Transverse colon (tissue), 4 donors: ENCODE results near the gene MAP3K8.

Experiments used
- EP300 ChIP-seq: sonication (generic); formaldehyde crosslinking; IDR thresholded peaks from one replicate; pipeline ENCODE4 v1.6.1; 2017; ENCODE audit warnings: antibody characterized with exemption, low read depth
- POLR2A ChIP-seq: fragments of 450-650 bp; IDR thresholded peaks from one replicate; pipeline ENCODE4 v1.6.1; 2016; ENCODE audit warnings: antibody characterized with exemption, mild to moderate bottlenecking, moderate library complexity
- POLR2AphosphoS5 ChIP-seq, 3 donors: sonication (generic); formaldehyde crosslinking; IDR thresholded peaks; one replicate each; pipeline ENCODE4 v1.6.1; 2016; ENCODE audit warnings: antibody characterized with exemption in 3 of 3
- TF ChIP-seq, protein P1 (sequence below), 5 experiments: fragments of 200-600 bp in 3 of 5; fragments of 450-650 bp in 2 of 5; sonication (generic) in 3 of 5; IDR thresholded peaks; 1 replicate in 2 of 5; 2 replicates in 3 of 5; pipeline ENCODE4 v1.5.1; 2016 to 2017; ENCODE audit warnings: antibody characterized with exemption in 5 of 5, inconsistent platforms in 3 of 5, mild to moderate bottlenecking in 2 of 5, moderate library complexity in 1 of 5

DNA sequence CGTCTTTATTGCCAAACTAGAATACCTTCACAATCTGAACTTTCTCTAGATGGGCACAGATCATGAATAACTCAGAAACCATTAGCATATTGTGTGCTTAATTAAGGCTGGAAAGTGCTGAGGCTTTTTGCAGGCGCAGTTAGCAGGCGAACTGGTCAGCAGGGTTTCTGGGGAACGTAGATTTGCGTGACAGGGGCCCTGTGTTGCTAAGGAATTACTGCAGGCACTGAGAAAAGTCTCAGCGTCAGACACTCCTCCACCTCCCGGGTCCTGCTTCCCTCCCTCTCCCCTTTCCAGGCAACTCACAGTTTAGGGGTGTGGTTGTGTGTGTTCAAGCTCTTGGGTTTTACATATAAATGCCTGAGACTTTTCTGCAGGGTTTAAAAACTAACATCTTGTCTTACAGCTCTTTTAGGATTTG lies 2.2 kb downstream of the MAP3K8 start:
- TF ChIP-seq, protein P1, sequence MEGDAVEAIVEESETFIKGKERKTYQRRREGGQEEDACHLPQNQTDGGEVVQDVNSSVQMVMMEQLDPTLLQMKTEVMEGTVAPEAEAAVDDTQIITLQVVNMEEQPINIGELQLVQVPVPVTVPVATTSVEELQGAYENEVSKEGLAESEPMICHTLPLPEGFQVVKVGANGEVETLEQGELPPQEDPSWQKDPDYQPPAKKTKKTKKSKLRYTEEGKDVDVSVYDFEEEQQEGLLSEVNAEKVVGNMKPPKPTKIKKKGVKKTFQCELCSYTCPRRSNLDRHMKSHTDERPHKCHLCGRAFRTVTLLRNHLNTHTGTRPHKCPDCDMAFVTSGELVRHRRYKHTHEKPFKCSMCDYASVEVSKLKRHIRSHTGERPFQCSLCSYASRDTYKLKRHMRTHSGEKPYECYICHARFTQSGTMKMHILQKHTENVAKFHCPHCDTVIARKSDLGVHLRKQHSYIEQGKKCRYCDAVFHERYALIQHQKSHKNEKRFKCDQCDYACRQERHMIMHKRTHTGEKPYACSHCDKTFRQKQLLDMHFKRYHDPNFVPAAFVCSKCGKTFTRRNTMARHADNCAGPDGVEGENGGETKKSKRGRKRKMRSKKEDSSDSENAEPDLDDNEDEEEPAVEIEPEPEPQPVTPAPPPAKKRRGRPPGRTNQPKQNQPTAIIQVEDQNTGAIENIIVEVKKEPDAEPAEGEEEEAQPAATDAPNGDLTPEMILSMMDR (IDR thresholded peaks at IDR 0.05), result no peak
- TF ChIP-seq POLR2A (no peak), EP300 (no peak), POLR2AphosphoS5 (IDR thresholded peaks at IDR 0.05) (peak in 2 of 3 donors; percentile 27 to 31)
